Common myeloid progenitor, CD34-positive (primary cell): Measurements from ENCODE around the gene ALDH3B2.
A peak's percentile ranks its signal among the peaks of the same experiment; 100 is the strongest.
"Not testable (repeated sequence)": the region's sequence is repeated elsewhere in the genome, so short reads cannot be mapped to it uniquely, and the experiment has no call there.

Source experiments
- CTCF ChIA-PET: fragments of 350-600 bp; sonication (Branson Sonifier 250); formaldehyde crosslinking; loops from one replicate; lab custom pipeline; 2021; ENCODE audit warnings: antibody characterized with exemption; lab: Charles Lee
- POLR2A ChIA-PET: fragments of 350-600 bp; sonication (Branson Sonifier 250); formaldehyde crosslinking; loops from one replicate; lab custom pipeline; 2021; ENCODE audit warnings: antibody characterized with exemption; lab: Charles Lee
- DNase-seq, 3 donors: peaks; one replicate each; pipeline versions ENCODE4 v3.0.0 to v3.0.0-alpha.2; 2013
- H3K27ac ChIP-seq, 2 experiments: 1 replicate in 1 of 2; 2 replicates in 1 of 2; pipeline ENCODE4 v1.7.0; 2013; ENCODE audit warnings: inconsistent platforms in 2 of 2, low read length in 2 of 2, mild to moderate bottlenecking in 2 of 2, low read depth in 1 of 2, moderate library complexity in 1 of 2; ENCODE audit not compliant: severe bottlenecking in 2 of 2, insufficient read depth in 1 of 2, poor library complexity in 1 of 2
- H3K27me3 ChIP-seq, 5 experiments: replicated peaks in 2 of 5; 1 replicate in 3 of 5; 2 replicates in 2 of 5; pipeline versions ENCODE4 v1.6.1 to v1.7.0; 2013; ENCODE audit warnings: low read length in 4 of 5, mild to moderate bottlenecking in 2 of 5, moderate library complexity in 2 of 5, inconsistent platforms in 1 of 5; ENCODE audit not compliant: insufficient read depth in 5 of 5, control insufficient read depth in 4 of 5
- H3K36me3 ChIP-seq, 4 experiments: 1 replicate in 2 of 4; 2 replicates in 2 of 4; pipeline versions ENCODE4 v1.6.1 to v1.7.0; 2013; ENCODE audit warnings: low read length in 3 of 4, control low read depth in 1 of 4, mild to moderate bottlenecking in 1 of 4; ENCODE audit not compliant: control insufficient read depth in 4 of 4, insufficient read depth in 4 of 4
- H3K4me1 ChIP-seq, 4 experiments: 1 replicate in 3 of 4; 2 replicates in 1 of 4; pipeline versions ENCODE4 v1.6.1 to v1.7.1; 2013; ENCODE audit warnings: low read length in 3 of 4, mild to moderate bottlenecking in 3 of 4, control low read depth in 1 of 4, inconsistent platforms in 1 of 4, moderate library complexity in 1 of 4; ENCODE audit not compliant: control insufficient read depth in 4 of 4, insufficient read depth in 4 of 4; ENCODE audit errors: control extremely low read depth in 1 of 4
- H3K4me3 ChIP-seq, 7 experiments: 1 replicate in 4 of 7; 2 replicates in 3 of 7; pipeline versions ENCODE4 v1.5.1 to v1.7.0; 2013; ENCODE audit warnings: mild to moderate bottlenecking in 7 of 7, low read length in 6 of 7, moderate library complexity in 6 of 7, inconsistent platforms in 2 of 7, low read depth in 2 of 7, control low read depth in 1 of 7; ENCODE audit not compliant: insufficient read depth in 4 of 7, control insufficient read depth in 1 of 7; ENCODE audit errors: extremely low read depth in 1 of 7
- H3K9me3 ChIP-seq, 5 experiments: 1 replicate in 4 of 5; 2 replicates in 1 of 5; pipeline versions ENCODE4 v1.6.1 to v1.7.1; 2013; ENCODE audit warnings: low read length in 4 of 5, mild to moderate bottlenecking in 2 of 5, inconsistent platforms in 1 of 5, low read depth in 1 of 5, moderate library complexity in 1 of 5; ENCODE audit not compliant: control insufficient read depth in 4 of 5, insufficient read depth in 2 of 5; ENCODE audit errors: control extremely low read depth in 1 of 5
- WGBS: methylation state at CpG from one replicate; pipeline ENCODE4 v1.1.5; 2013; ENCODE audit not compliant: insufficient coverage; 5-methylcytosine and 5-hydroxymethylcytosine counted together

ALDH3B2 gene

GRCh38 chr11:67687986-67688385 lies 13.6 kb upstream of the ALDH3B2 start:
- H3K27me3 ChIP-seq = no peaks in the 10 kb centered on the region
- no peak overlapping the region for H3K27ac ChIP-seq
- 100% methylated on average over 1 of the region's 2 CpGs for WGBS
- ChIA-PET POLR2A (no interaction called here), CTCF (no interaction called here)
- H3K36me3 ChIP-seq = no peaks in the 10 kb centered on the region
- H3K4me1 ChIP-seq = peaks cover 18 to 34% (median 29%) of the 10 kb centered on the region in 4 experiments
- H3K4me3 ChIP-seq = no peak overlapping the region
- DNase-seq = no peak
- H3K9me3 ChIP-seq = no peaks in the 10 kb centered on the region

GRCh38 chr11:67685641-67686332 lies 11.4 kb upstream of the ALDH3B2 start:
- CTCF ChIA-PET = interaction anchor here (0.9 to 1.3 kb wide), 3 partner anchors 23 to 58 kb away, joined by 3 to 4 read pairs (median 4); no protein-coding TSS in a partner anchor
- H3K9me3 ChIP-seq, POLR2A ChIA-PET, H3K36me3 ChIP-seq, H3K27me3 ChIP-seq: not testable (repeated sequence)
- H3K4me1 ChIP-seq = peaks cover 15 to 36% (median 25%) of the 10 kb centered on the region in 4 experiments
- peak overlapping the region in 3 of 7 experiments; percentile 16 to 50 (median 26) for H3K4me3 ChIP-seq
- WGBS = 56% methylated on average over 3 of the region's 8 CpGs
- H3K27ac ChIP-seq = peak overlapping the region; percentile 46 to 64
- peak in 2 of 3 donors; percentile 67 to 78 for DNase-seq

- peaks cover 11 to 33% (median 16%) of the 10 kb centered on the region in 4 experiments for H3K4me1 ChIP-seq
- H3K9me3 ChIP-seq, DNase-seq, POLR2A ChIA-PET, H3K27ac ChIP-seq, H3K36me3 ChIP-seq, H3K4me3 ChIP-seq, H3K27me3 ChIP-seq: not testable (repeated sequence)
- CTCF ChIA-PET = interaction anchor here (1.2 to 1.5 kb wide), 3 partner anchors 9 to 23 kb away, joined by 3 to 7 read pairs (median 4); no protein-coding TSS in a partner anchor
- WGBS = 94% methylated on average over 14 of the region's 14 CpGs
Measured at GRCh38 chr11:67682126-67683034, 8.0 kb upstream of the ALDH3B2 start.

GRCh38 chr11:67680696-67681470 lies 6.5 kb upstream of the ALDH3B2 start:
- Histone ChIP-seq H3K27me3 (no peaks in the 10 kb centered on the region), H3K27ac (no peak overlapping the region), H3K36me3 (no peaks in the 10 kb centered on the region), H3K9me3 (peaks cover 0 to 6% (median 2%) of the 10 kb centered on the region in 5 experiments), H3K4me1 (peaks cover 6 to 25% (median 10%) of the 10 kb centered on the region in 4 experiments), H3K4me3 (no peak overlapping the region)
- ChIA-PET CTCF (interaction anchor here (1.5 kb wide), 2 partner anchors 11 to 22 kb away, joined by 4 to 7 read pairs; no protein-coding TSS in a partner anchor), POLR2A (interaction anchor here (0.6 kb wide), 1 partner anchor 393 kb away, joined by 3 read pairs; no protein-coding TSS in a partner anchor)
- peak; percentile 25 to 70 (median 58) for DNase-seq
- WGBS = 94% methylated on average over 2 of the region's 3 CpGs

GRCh38 chr11:67675058-67675747 lies 780 bp upstream of the ALDH3B2 start:
- Histone ChIP-seq H3K27me3 (no peaks in the 10 kb centered on the region), H3K4me1 (no peaks in the 10 kb centered on the region), H3K27ac (no peak overlapping the region), H3K9me3 (peaks cover 0 to 4% (median 0%) of the 10 kb centered on the region in 5 experiments), H3K36me3 (no peaks in the 10 kb centered on the region), H3K4me3 (no peak overlapping the region)
- CTCF ChIA-PET = interaction anchor here (2.7 kb wide), 1 partner anchor 17 kb away, joined by 11 read pairs; no protein-coding TSS in a partner anchor
- POLR2A ChIA-PET = no interaction called here
- 96% methylated on average over 9 of the region's 12 CpGs for whole genome bisulfite sequencing
- DNase-seq = no peak

GRCh38 chr11:67673902-67674301 lies 521 bp downstream of the ALDH3B2 start:
- WGBS = 86% methylated on average over 8 of the region's 8 CpGs
- ChIA-PET CTCF (interaction anchor here (2.7 kb wide), 1 partner anchor 18 kb away, joined by 11 read pairs; no protein-coding TSS in a partner anchor), POLR2A (no interaction called here)
- Histone ChIP-seq H3K27ac (no peak overlapping the region), H3K27me3 (no peaks in the 10 kb centered on the region), H3K4me1 (no peaks in the 10 kb centered on the region), H3K4me3 (no peak overlapping the region), H3K9me3 (peaks cover 0 to 4% (median 0%) of the 10 kb centered on the region in 5 experiments), H3K36me3 (no peaks in the 10 kb centered on the region)
- no peak for DNase-seq
